ENCODE measurements around the gene EVC. TPM values are rescaled to one million over a fixed set of nuclear protein-coding genes. Genes with fewer than 3 reads are reported as not detected.
A peak's percentile ranks its signal among the peaks of the same experiment; 100 is the strongest.

Gene EVC
- total and polyA plus RNA-seq, 2 of the 8 experiments (the other 6 are each of a cell fraction or from before 2014, with no cell fraction given): 2.6 to 9.8 TPM

DNA sequence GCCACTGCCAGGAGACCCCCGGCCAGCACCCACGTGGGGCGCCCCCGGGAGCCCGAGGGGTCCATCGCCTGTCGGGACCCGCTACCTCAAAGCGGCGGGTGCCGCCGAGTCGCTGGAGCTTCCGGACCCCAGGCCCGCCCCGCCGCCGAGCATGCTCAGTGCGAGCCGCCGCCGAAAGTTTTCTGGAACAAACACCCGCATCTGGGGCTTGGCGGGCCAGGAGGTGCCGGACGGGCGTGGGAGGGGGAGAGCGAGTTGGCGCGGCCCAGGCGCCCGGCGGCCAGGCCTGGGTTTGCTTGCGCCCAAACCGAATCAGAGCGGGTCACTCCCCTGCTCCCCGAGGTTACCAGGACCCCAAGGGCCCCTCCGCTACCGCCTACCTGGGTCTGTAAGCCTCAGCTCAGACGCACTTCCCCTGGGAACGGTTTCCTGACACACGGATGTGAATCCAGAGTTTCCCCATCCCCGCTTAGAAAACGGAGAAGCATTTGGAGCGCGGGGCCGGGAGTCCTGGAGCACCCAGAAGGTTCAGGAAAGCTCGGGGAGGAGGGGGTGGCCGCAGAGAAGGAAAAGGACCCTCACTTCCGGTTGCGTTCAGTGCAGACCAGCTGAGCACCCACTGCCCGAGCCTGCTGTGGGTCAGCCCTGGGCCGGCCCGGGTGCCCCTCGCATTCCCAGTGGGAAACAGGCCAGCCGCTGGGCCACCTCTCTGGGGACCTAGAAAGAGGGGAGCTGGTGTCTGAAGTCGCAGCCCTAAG, 2.4 kb upstream of the EVC start, which contains the start of gene EVC2 (continued):
- TF ChIP-seq PHF8 (conservative IDR thresholded peaks at IDR 0.05; ENCODE audit: low read depth, low read length): peak; percentile 44

Data from H1 (cell line).